Measurements from ENCODE around the gene ZNF579. TPM values are rescaled to one million over a fixed set of nuclear protein-coding genes. Genes with fewer than 3 reads are reported as not detected.

The ZNF579 gene
- total RNA-seq, 1 experiment from 2014 or later: 49.0 TPM

GRCh38 chr19:55550321-55550650 lies 30.4 kb downstream of the ZNF579 start:
- peaks cover 58% of the 10 kb centered on the region for H3K4me1 ChIP-seq (replicated peaks; ENCODE audit: insufficient read depth)
- ChIA-PET CTCF (no interaction called here), POLR2A (ENCODE audit: unreplicated experiment) (interaction anchor here (0.6 to 0.9 kb wide), 4 partner anchors 25 to 54 kb away, joined by 3 to 6 read pairs (median 4); partner anchors contain the start of gene FIZ1)
- peak overlapping the region; percentile 54 for H3K4me3 ChIP-seq
- peaks cover 5% of the 10 kb centered on the region; the same call in 1 of the 2 replicates for H3K79me2 ChIP-seq (ENCODE audit: low read depth)
- no peaks in the 10 kb centered on the region for H3K36me3 ChIP-seq (ENCODE audit: low read depth)
- peak overlapping the region; percentile 71; the same call in 1 of the 2 replicates for H2AFZ ChIP-seq
- no peaks in the 10 kb centered on the region for H3K9me2 ChIP-seq (ENCODE audit: insufficient read depth)
- TF ChIP-seq CTCF (conservative IDR thresholded peaks at IDR 0.05) (no peak; the same call in 1 of the 2 replicates), EZH2 (IDR thresholded peaks at IDR 0.05; ENCODE audit: low read depth) (no peak)
- peak overlapping the region; percentile 96 for H3K27ac ChIP-seq
- no peak for DNase-seq
- H3K4me2 ChIP-seq: peak overlapping the region; percentile 85
- no peaks in the 10 kb centered on the region for H4K20me1 ChIP-seq (ENCODE audit: insufficient read depth)
- H3F3A ChIP-seq (ENCODE audit: insufficient read depth, low read depth): peaks cover 60% of the 10 kb centered on the region
- intact Hi-C loops (cut with micrococcal nuclease; ENCODE audit: unreplicated experiment): loop anchor here (1.0 kb wide), 1 partner anchor 37 kb away; no protein-coding TSS in a partner anchor
- H3K27me3 ChIP-seq (ENCODE audit: insufficient read depth, low read depth): no peaks in the 10 kb centered on the region
- H3K9me3 ChIP-seq (ENCODE audit: insufficient read depth, low read depth): no peaks in the 10 kb centered on the region
- no TSS peak for BruUV-seq (replicated peaks)

GRCh38 chr19:55549500-55550320 lies 30.9 kb downstream of the ZNF579 start:
- peaks cover 7% of the 10 kb centered on the region; the same call in 1 of the 2 replicates for H3K79me2 ChIP-seq (ENCODE audit: low read depth)
- TSS peak; percentile 89 for BruUV-seq (replicated peaks)
- peak overlapping the region; percentile 85 for H3K4me2 ChIP-seq
- no peaks in the 10 kb centered on the region for H3K27me3 ChIP-seq (ENCODE audit: insufficient read depth, low read depth)
- peak overlapping the region; percentile 96 for H3K27ac ChIP-seq
- peak overlapping the region; percentile 71 for H2AFZ ChIP-seq
- DNase-seq: peak; percentile 89 to 94
- intact Hi-C loops (cut with micrococcal nuclease; ENCODE audit: unreplicated experiment): loop anchor here (1.0 to 5.0 kb wide), 3 partner anchors 33 to 72 kb away; partner anchors contain the start of gene ZNF628
- no peaks in the 10 kb centered on the region for H3K9me2 ChIP-seq (ENCODE audit: insufficient read depth)
- POLR2A ChIA-PET (ENCODE audit: unreplicated experiment): interaction anchor here (0.6 to 1.0 kb wide), 6 partner anchors 23 to 88 kb away, joined by 3 to 6 read pairs (median 4); partner anchors contain the start of genes FIZ1 and ISOC2
- peak overlapping the region; percentile 54 for H3K4me3 ChIP-seq
- CTCF ChIA-PET: interaction anchor here (0.7 kb wide), 1 partner anchor 32 kb away, joined by 9 read pairs; no protein-coding TSS in a partner anchor
- TF ChIP-seq EZH2 (IDR thresholded peaks at IDR 0.05; ENCODE audit: low read depth) (no peak), CTCF (conservative IDR thresholded peaks at IDR 0.05) (no peak)
- peaks cover 60% of the 10 kb centered on the region for H3F3A ChIP-seq (ENCODE audit: insufficient read depth, low read depth)
- no peaks in the 10 kb centered on the region for H3K36me3 ChIP-seq (ENCODE audit: low read depth)
- H4K20me1 ChIP-seq (ENCODE audit: insufficient read depth): no peaks in the 10 kb centered on the region
- no peaks in the 10 kb centered on the region for H3K9me3 ChIP-seq (ENCODE audit: insufficient read depth, low read depth)
- H3K4me1 ChIP-seq (replicated peaks; ENCODE audit: insufficient read depth): peaks cover 63% of the 10 kb centered on the region

- peak; percentile 81 to 83 for DNase-seq
- H2AFZ ChIP-seq: peak overlapping the region; percentile 35; the same call in 1 of the 2 replicates
Observed at GRCh38 chr19:55546822-55547614, 33.6 kb downstream of the ZNF579 start.

More at GRCh38 chr19:55546822-55547614, 33.6 kb downstream of the ZNF579 start:
- CTCF ChIA-PET: interaction anchor here (0.5 to 1.4 kb wide), 3 partner anchors 26 to 1886 kb away, joined by 3 to 11 read pairs (median 5); no protein-coding TSS in a partner anchor
- TF ChIP-seq EZH2 (IDR thresholded peaks at IDR 0.05; ENCODE audit: low read depth): no peak
- no peak for TF ChIP-seq CTCF (conservative IDR thresholded peaks at IDR 0.05)
- POLR2A ChIA-PET (ENCODE audit: unreplicated experiment): interaction anchor here (0.6 to 1.4 kb wide), 16 partner anchors 11 to 1374 kb away, joined by 3 to 44 read pairs (median 10); partner anchors contain the start of genes FIZ1, TMC4, UBE2S and ZNF579
- Histone ChIP-seq H3K9me3 (ENCODE audit: insufficient read depth, low read depth) (no peaks in the 10 kb centered on the region), H3K36me3 (ENCODE audit: low read depth) (no peaks in the 10 kb centered on the region), H3K27me3 (ENCODE audit: insufficient read depth, low read depth) (no peaks in the 10 kb centered on the region), H3F3A (ENCODE audit: insufficient read depth, low read depth) (peaks cover 60% of the 10 kb centered on the region), H3K4me3 (peak overlapping the region; percentile 45; the same call in 1 of the 2 replicates), H3K79me2 (ENCODE audit: low read depth) (peaks cover 7% of the 10 kb centered on the region; the same call in 1 of the 2 replicates), H4K20me1 (ENCODE audit: insufficient read depth) (no peaks in the 10 kb centered on the region), H3K27ac (peak overlapping the region; percentile 96), H3K4me1 (replicated peaks; ENCODE audit: insufficient read depth) (peaks cover 77% of the 10 kb centered on the region), H3K9me2 (ENCODE audit: insufficient read depth) (no peaks in the 10 kb centered on the region), H3K4me2 (peak overlapping the region; percentile 77)
- no TSS peak for BruUV-seq (replicated peaks)
- intact Hi-C loops (cut with micrococcal nuclease; ENCODE audit: unreplicated experiment): loop anchor here (1.0 to 5.0 kb wide), 6 partner anchors 21 to 70 kb away; partner anchors contain the start of genes FIZ1, ZNF579, ZNF628 and ZNF865

Measured in PC-9 (cell line).